Ovary (tissue), 3 donors: Measurements from ENCODE around the gene BAHCC1.

ENCODE experiments used
- EP300 ChIP-seq: sonication (generic); formaldehyde crosslinking; IDR thresholded peaks from one replicate; pipeline ENCODE4 v1.6.1; 2017; ENCODE audit warnings: antibody characterized with exemption
- POLR2A ChIP-seq: fragments of 450-650 bp; IDR thresholded peaks from one replicate; pipeline ENCODE4 v1.6.1; 2017; ENCODE audit warnings: antibody characterized with exemption, mild to moderate bottlenecking, moderate library complexity
- TF ChIP-seq, protein P1 (sequence below), 3 donors: fragments of 450-650 bp in 2 of 3; fragments of 200-600 bp in 1 of 3; IDR thresholded peaks; one replicate each; pipeline versions ENCODE4 v1.5.1 to v1.8.0; 2016 to 2022; ENCODE audit warnings: antibody characterized with exemption in 3 of 3, mild to moderate bottlenecking in 1 of 3
- donor health status: DM: no; HTN: no; CAD: no.

- TF ChIP-seq, protein P1, sequence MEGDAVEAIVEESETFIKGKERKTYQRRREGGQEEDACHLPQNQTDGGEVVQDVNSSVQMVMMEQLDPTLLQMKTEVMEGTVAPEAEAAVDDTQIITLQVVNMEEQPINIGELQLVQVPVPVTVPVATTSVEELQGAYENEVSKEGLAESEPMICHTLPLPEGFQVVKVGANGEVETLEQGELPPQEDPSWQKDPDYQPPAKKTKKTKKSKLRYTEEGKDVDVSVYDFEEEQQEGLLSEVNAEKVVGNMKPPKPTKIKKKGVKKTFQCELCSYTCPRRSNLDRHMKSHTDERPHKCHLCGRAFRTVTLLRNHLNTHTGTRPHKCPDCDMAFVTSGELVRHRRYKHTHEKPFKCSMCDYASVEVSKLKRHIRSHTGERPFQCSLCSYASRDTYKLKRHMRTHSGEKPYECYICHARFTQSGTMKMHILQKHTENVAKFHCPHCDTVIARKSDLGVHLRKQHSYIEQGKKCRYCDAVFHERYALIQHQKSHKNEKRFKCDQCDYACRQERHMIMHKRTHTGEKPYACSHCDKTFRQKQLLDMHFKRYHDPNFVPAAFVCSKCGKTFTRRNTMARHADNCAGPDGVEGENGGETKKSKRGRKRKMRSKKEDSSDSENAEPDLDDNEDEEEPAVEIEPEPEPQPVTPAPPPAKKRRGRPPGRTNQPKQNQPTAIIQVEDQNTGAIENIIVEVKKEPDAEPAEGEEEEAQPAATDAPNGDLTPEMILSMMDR (IDR thresholded peaks at IDR 0.05) = no peak
- TF ChIP-seq POLR2A = no peak
- no peak for TF ChIP-seq EP300
These were observed 25.0 kb upstream of the BAHCC1 start for GRCh38 chr17:81370294-81370693.
